ENCODE data around the gene MED28.

MED28 gene

GRCh38 chr4:17647176-17647806 is 32.9 kb downstream of the MED28 start:
- H2BK12ac ChIP-seq (ENCODE audit: low read length): no peak overlapping the region
- no peaks in the 10 kb centered on the region for H3K79me1 ChIP-seq (ENCODE audit: low read depth, low read length)
- H3K4ac ChIP-seq (ENCODE audit: low read length): no peak overlapping the region
- no peaks in the 10 kb centered on the region for H3K4me1 ChIP-seq (ENCODE audit: control insufficient read depth in 2 of 2, insufficient read depth in 1 of 2, low read depth in 1 of 2, low read length in 2 of 2)
- no peak overlapping the region for H3K27ac ChIP-seq (replicated peaks; ENCODE audit: low read length)
- H2AFZ ChIP-seq (ENCODE audit: low read length): no peak overlapping the region
- peaks cover 7 to 8% of the 10 kb centered on the region in 2 donors for H3K9me3 ChIP-seq (replicated peaks in 1 of 2; ENCODE audit: control insufficient read depth in 2 of 2, insufficient read depth in 1 of 2, low read depth in 1 of 2, low read length in 2 of 2)
- no peak for DNase-seq (ENCODE audit: low spot score)
- no peaks in the 10 kb centered on the region for H3K27me3 ChIP-seq (ENCODE audit: control insufficient read depth in 3 of 3, insufficient read depth in 3 of 3, low read depth in 1 of 3, low read length in 3 of 3)
- peaks cover 0 to 1% of the 10 kb centered on the region in 2 donors for H3K36me3 ChIP-seq (replicated peaks in 1 of 2; ENCODE audit: control insufficient read depth in 2 of 2, insufficient read depth in 2 of 2, low read length in 2 of 2)
- no peak overlapping the region for H3K23ac ChIP-seq (ENCODE audit: low read depth, low read length, poor library complexity)
- no CpG with 5 or more reads among the region's 9 CpGs for WGBS, 2 donors (ENCODE audit: extremely low coverage in 2 of 2, insufficient read length in 2 of 2, insufficient replicate concordance in 1 of 2)
- H2BK5ac ChIP-seq (ENCODE audit: low read length): peak overlapping the region; percentile 5
- H2BK120ac ChIP-seq (ENCODE audit: low read depth, low read length): no peak overlapping the region
- no peak overlapping the region for H4K8ac ChIP-seq (ENCODE audit: low read depth, low read length)
- peak overlapping the region; percentile 27 for H3K18ac ChIP-seq (ENCODE audit: low read length)
- H3K14ac ChIP-seq (ENCODE audit: low read length): no peak overlapping the region
- no peak overlapping the region for H3K4me2 ChIP-seq (ENCODE audit: insufficient read depth, low read length, poor library complexity, severe bottlenecking)
- no peak overlapping the region for H3K4me3 ChIP-seq (ENCODE audit: low read length in 2 of 2)
- H2BK15ac ChIP-seq (ENCODE audit: low read length): no peak overlapping the region
- H2AK5ac ChIP-seq (ENCODE audit: low read depth, low read length): no peak overlapping the region
- H3K9ac ChIP-seq (ENCODE audit: low read depth, low read length, poor library complexity): no peak overlapping the region
- H4K91ac ChIP-seq (ENCODE audit: low read depth, low read length, poor library complexity): no peak overlapping the region

- Histone ChIP-seq H4K91ac (ENCODE audit: low read depth, low read length, poor library complexity) (no peak overlapping the region), H3K79me1 (ENCODE audit: low read depth, low read length) (no peaks in the 10 kb centered on the region), H3K27ac (replicated peaks; ENCODE audit: low read length) (no peak overlapping the region), H3K9ac (ENCODE audit: low read depth, low read length, poor library complexity) (no peak overlapping the region), H2AK5ac (ENCODE audit: low read depth, low read length) (no peak overlapping the region), H3K4me2 (ENCODE audit: insufficient read depth, low read length, poor library complexity, severe bottlenecking) (no peak overlapping the region), H3K9me3 (replicated peaks in 1 of 2; ENCODE audit: control insufficient read depth in 2 of 2, insufficient read depth in 1 of 2, low read depth in 1 of 2, low read length in 2 of 2) (peaks cover 6% of the 10 kb centered on the region in 2 donors), H3K18ac (ENCODE audit: low read length) (no peak overlapping the region), H2BK120ac (ENCODE audit: low read depth, low read length) (no peak overlapping the region), H3K4me3 (ENCODE audit: low read length in 2 of 2) (no peak overlapping the region), H2AFZ (ENCODE audit: low read length) (no peak overlapping the region), H2BK5ac (ENCODE audit: low read length) (peak overlapping the region; percentile 5), H3K27me3 (ENCODE audit: control insufficient read depth in 3 of 3, insufficient read depth in 3 of 3, low read depth in 1 of 3, low read length in 3 of 3) (peaks cover 0 to 2% (median 0%) of the 10 kb centered on the region in 3 experiments), H4K8ac (ENCODE audit: low read depth, low read length) (no peak overlapping the region), H2BK12ac (ENCODE audit: low read length) (no peak overlapping the region), H3K36me3 (replicated peaks in 1 of 2; ENCODE audit: control insufficient read depth in 2 of 2, insufficient read depth in 2 of 2, low read length in 2 of 2) (no peaks in the 10 kb centered on the region), H3K4me1 (ENCODE audit: control insufficient read depth in 2 of 2, insufficient read depth in 1 of 2, low read depth in 1 of 2, low read length in 2 of 2) (no peaks in the 10 kb centered on the region), H3K14ac (ENCODE audit: low read length) (no peak overlapping the region), H3K23ac (ENCODE audit: low read depth, low read length, poor library complexity) (no peak overlapping the region), H2BK15ac (ENCODE audit: low read length) (no peak overlapping the region), H3K4ac (ENCODE audit: low read length) (no peak overlapping the region)
- no CpG with 5 or more reads among the region's 5 CpGs for WGBS, 2 donors (ENCODE audit: extremely low coverage in 2 of 2, insufficient read length in 2 of 2, insufficient replicate concordance in 1 of 2)
- no peak for DNase-seq (ENCODE audit: low spot score)
Measured at GRCh38 chr4:17647927-17648326, 33.5 kb downstream of the MED28 start.

GRCh38 chr4:17650406-17650805 is 36.0 kb downstream of the MED28 start:
- H2AK5ac ChIP-seq (ENCODE audit: low read depth, low read length): no peak overlapping the region
- DNase-seq (ENCODE audit: low spot score): no peak
- WGBS, 2 donors (ENCODE audit: extremely low coverage in 2 of 2, insufficient read length in 2 of 2, insufficient replicate concordance in 1 of 2): no CpG with 5 or more reads among the region's 2 CpGs
- H3K27me3 ChIP-seq (ENCODE audit: control insufficient read depth in 3 of 3, insufficient read depth in 3 of 3, low read depth in 1 of 3, low read length in 3 of 3): peaks cover 0 to 2% (median 0%) of the 10 kb centered on the region in 3 experiments
- no peak overlapping the region for H3K14ac ChIP-seq (ENCODE audit: low read length)
- H2BK5ac ChIP-seq (ENCODE audit: low read length): no peak overlapping the region
- no peak overlapping the region for H2BK120ac ChIP-seq (ENCODE audit: low read depth, low read length)
- H2BK15ac ChIP-seq (ENCODE audit: low read length): no peak overlapping the region
- no peak overlapping the region for H2AFZ ChIP-seq (ENCODE audit: low read length)
- H3K4ac ChIP-seq (ENCODE audit: low read length): no peak overlapping the region
- no peaks in the 10 kb centered on the region for H3K36me3 ChIP-seq (replicated peaks in 1 of 2; ENCODE audit: control insufficient read depth in 2 of 2, insufficient read depth in 2 of 2, low read length in 2 of 2)
- H3K18ac ChIP-seq (ENCODE audit: low read length): no peak overlapping the region
- no peak overlapping the region for H4K8ac ChIP-seq (ENCODE audit: low read depth, low read length)
- H4K91ac ChIP-seq (ENCODE audit: low read depth, low read length, poor library complexity): no peak overlapping the region
- no peak overlapping the region for H3K9ac ChIP-seq (ENCODE audit: low read depth, low read length, poor library complexity)
- H3K4me1 ChIP-seq (ENCODE audit: control insufficient read depth in 2 of 2, insufficient read depth in 1 of 2, low read depth in 1 of 2, low read length in 2 of 2): no peaks in the 10 kb centered on the region
- no peak overlapping the region for H3K4me3 ChIP-seq (ENCODE audit: low read length in 2 of 2)
- no peak overlapping the region for H3K27ac ChIP-seq (replicated peaks; ENCODE audit: low read length)
- no peak overlapping the region for H2BK12ac ChIP-seq (ENCODE audit: low read length)
- H3K9me3 ChIP-seq (replicated peaks in 1 of 2; ENCODE audit: control insufficient read depth in 2 of 2, insufficient read depth in 1 of 2, low read depth in 1 of 2, low read length in 2 of 2): peaks cover 2 to 3% of the 10 kb centered on the region in 2 donors
- H3K23ac ChIP-seq (ENCODE audit: low read depth, low read length, poor library complexity): no peak overlapping the region
- no peak overlapping the region for H3K4me2 ChIP-seq (ENCODE audit: insufficient read depth, low read length, poor library complexity, severe bottlenecking)
- no peaks in the 10 kb centered on the region for H3K79me1 ChIP-seq (ENCODE audit: low read depth, low read length)

- Histone ChIP-seq H3K4me1 (ENCODE audit: control insufficient read depth in 2 of 2, insufficient read depth in 1 of 2, low read depth in 1 of 2, low read length in 2 of 2) (no peaks in the 10 kb centered on the region), H4K8ac (ENCODE audit: low read depth, low read length) (no peak overlapping the region), H3K18ac (ENCODE audit: low read length) (no peak overlapping the region), H2AFZ (ENCODE audit: low read length) (no peak overlapping the region), H3K14ac (ENCODE audit: low read length) (no peak overlapping the region), H3K4ac (ENCODE audit: low read length) (no peak overlapping the region), H3K27ac (replicated peaks; ENCODE audit: low read length) (no peak overlapping the region), H3K9me3 (replicated peaks in 1 of 2; ENCODE audit: control insufficient read depth in 2 of 2, insufficient read depth in 1 of 2, low read depth in 1 of 2, low read length in 2 of 2) (peaks cover 3% of the 10 kb centered on the region in 2 donors), H3K4me3 (ENCODE audit: low read length in 2 of 2) (no peak overlapping the region), H3K23ac (ENCODE audit: low read depth, low read length, poor library complexity) (no peak overlapping the region), H3K27me3 (ENCODE audit: control insufficient read depth in 3 of 3, insufficient read depth in 3 of 3, low read depth in 1 of 3, low read length in 3 of 3) (peaks cover 0 to 5% (median 2%) of the 10 kb centered on the region in 3 experiments), H2BK15ac (ENCODE audit: low read length) (no peak overlapping the region), H2AK5ac (ENCODE audit: low read depth, low read length) (no peak overlapping the region), H3K79me1 (ENCODE audit: low read depth, low read length) (no peaks in the 10 kb centered on the region), H3K9ac (ENCODE audit: low read depth, low read length, poor library complexity) (no peak overlapping the region), H2BK120ac (ENCODE audit: low read depth, low read length) (no peak overlapping the region), H3K4me2 (ENCODE audit: insufficient read depth, low read length, poor library complexity, severe bottlenecking) (no peak overlapping the region), H4K91ac (ENCODE audit: low read depth, low read length, poor library complexity) (no peak overlapping the region), H2BK5ac (ENCODE audit: low read length) (no peak overlapping the region), H2BK12ac (ENCODE audit: low read length) (no peak overlapping the region), H3K36me3 (replicated peaks in 1 of 2; ENCODE audit: control insufficient read depth in 2 of 2, insufficient read depth in 2 of 2, low read length in 2 of 2) (no peaks in the 10 kb centered on the region)
- no peak for DNase-seq (ENCODE audit: low spot score)
- no CpG with 5 or more reads among the region's 8 CpGs for WGBS, 2 donors (ENCODE audit: extremely low coverage in 2 of 2, insufficient read length in 2 of 2, insufficient replicate concordance in 1 of 2)
Measured at GRCh38 chr4:17654701-17655100, 40.3 kb downstream of the MED28 start.
